NCI-H2029 (cell line): ENCODE results near the gene NGB.
A peak's percentile ranks its signal among the peaks of the same experiment; 100 is the strongest.
"Not testable (repeated sequence)": the region's sequence is repeated elsewhere in the genome, so short reads cannot be mapped to it uniquely, and the experiment has no call there.

Experiments used
- DNase-seq: peaks from one replicate; lab custom pipeline; 2025; lab: John Stamatoyannopoulos, UW

NGB gene

GRCh38 chr14:77271113-77271710 lies at the start of gene NGB:
Gene NGB, minus strand, starts transcription at chr14:77271206. Its CDS starts 269 bp downstream, at chr14:77270937.
- no peak for DNase-seq

GRCh38 chr14:77320238-77320935 lies 49.4 kb upstream of the NGB start, which contains the start of gene POMT2:
Gene POMT2, minus strand, starts transcription at chr14:77320883. Its CDS starts 202 bp downstream, at chr14:77320681.
- DNase-seq = peak; percentile 68

GRCh38 chr14:77319422-77319821 lies 48.4 kb upstream of the NGB start:
- no peak for DNase-seq

GRCh38 chr14:77318756-77319155 lies 47.8 kb upstream of the NGB start:
- not testable (repeated sequence) for DNase-seq

- no peak for DNase-seq
Observed at GRCh38 chr14:77318006-77318553, 47.1 kb upstream of the NGB start.

- peak; percentile 48 for DNase-seq
Observed at GRCh38 chr14:77316872-77317301, 45.9 kb upstream of the NGB start.

- no peak for DNase-seq
Observed at GRCh38 chr14:77316195-77316505, 45.1 kb upstream of the NGB start.

GRCh38 chr14:77314539-77315457 lies 43.8 kb upstream of the NGB start:
- DNase-seq = no peak

GRCh38 chr14:77314043-77314442 lies 43.0 kb upstream of the NGB start:
- no peak for DNase-seq

- no peak for DNase-seq
Observed at GRCh38 chr14:77313371-77313770, 42.4 kb upstream of the NGB start.

GRCh38 chr14:77311217-77311616 lies 40.2 kb upstream of the NGB start:
- no peak for DNase-seq

- no peak for DNase-seq
Observed at GRCh38 chr14:77310026-77310425, 39.0 kb upstream of the NGB start.

- DNase-seq = no peak
Observed at GRCh38 chr14:77309131-77309530, 38.1 kb upstream of the NGB start.

GRCh38 chr14:77306851-77307496 lies 36.0 kb upstream of the NGB start:
- DNase-seq = no peak

GRCh38 chr14:77306416-77306815 lies 35.4 kb upstream of the NGB start:
- DNase-seq = no peak

GRCh38 chr14:77305696-77306095 lies 34.7 kb upstream of the NGB start:
- no peak for DNase-seq

- DNase-seq = peak; percentile 73
Observed at GRCh38 chr14:77303417-77304156, 32.6 kb upstream of the NGB start.

- no peak for DNase-seq
Observed at GRCh38 chr14:77302926-77303325, 31.9 kb upstream of the NGB start.

GRCh38 chr14:77301103-77301502 lies 30.1 kb upstream of the NGB start:
- no peak for DNase-seq

GRCh38 chr14:77299771-77300170 lies 28.8 kb upstream of the NGB start:
- DNase-seq = no peak

GRCh38 chr14:77296906-77297305 lies 25.9 kb upstream of the NGB start:
- DNase-seq = no peak
